Measurements from ENCODE around the gene KIF5A.
A peak's percentile ranks its signal among the peaks of the same experiment; 100 is the strongest.

The KIF5A gene

GRCh38 chr12:57621497-57622292 lies 71.9 kb downstream of the KIF5A start:
- no peak overlapping the region for H3K9ac ChIP-seq (ENCODE audit: low read length)
- peaks cover 16% of the 10 kb centered on the region for H3K4me1 ChIP-seq (ENCODE audit: insufficient read depth, low read length)
- H3K9me3 ChIP-seq (ENCODE audit: low read length) = no peaks in the 10 kb centered on the region
- H3K4me3 ChIP-seq (ENCODE audit: low read depth in 1 of 2, low read length in 2 of 2) = peak overlapping the region; percentile 38 to 62
- no peak overlapping the region for H3K27ac ChIP-seq (ENCODE audit: low read depth, low read length)
- peaks cover 30% of the 10 kb centered on the region for H3K36me3 ChIP-seq (ENCODE audit: insufficient read depth, low read length)
- H3K27me3 ChIP-seq (ENCODE audit: control insufficient read depth in 1 of 2, insufficient read depth in 2 of 2, low read length in 2 of 2) = peaks cover 11 to 29% of the 10 kb centered on the region in 2 donors

DNA sequence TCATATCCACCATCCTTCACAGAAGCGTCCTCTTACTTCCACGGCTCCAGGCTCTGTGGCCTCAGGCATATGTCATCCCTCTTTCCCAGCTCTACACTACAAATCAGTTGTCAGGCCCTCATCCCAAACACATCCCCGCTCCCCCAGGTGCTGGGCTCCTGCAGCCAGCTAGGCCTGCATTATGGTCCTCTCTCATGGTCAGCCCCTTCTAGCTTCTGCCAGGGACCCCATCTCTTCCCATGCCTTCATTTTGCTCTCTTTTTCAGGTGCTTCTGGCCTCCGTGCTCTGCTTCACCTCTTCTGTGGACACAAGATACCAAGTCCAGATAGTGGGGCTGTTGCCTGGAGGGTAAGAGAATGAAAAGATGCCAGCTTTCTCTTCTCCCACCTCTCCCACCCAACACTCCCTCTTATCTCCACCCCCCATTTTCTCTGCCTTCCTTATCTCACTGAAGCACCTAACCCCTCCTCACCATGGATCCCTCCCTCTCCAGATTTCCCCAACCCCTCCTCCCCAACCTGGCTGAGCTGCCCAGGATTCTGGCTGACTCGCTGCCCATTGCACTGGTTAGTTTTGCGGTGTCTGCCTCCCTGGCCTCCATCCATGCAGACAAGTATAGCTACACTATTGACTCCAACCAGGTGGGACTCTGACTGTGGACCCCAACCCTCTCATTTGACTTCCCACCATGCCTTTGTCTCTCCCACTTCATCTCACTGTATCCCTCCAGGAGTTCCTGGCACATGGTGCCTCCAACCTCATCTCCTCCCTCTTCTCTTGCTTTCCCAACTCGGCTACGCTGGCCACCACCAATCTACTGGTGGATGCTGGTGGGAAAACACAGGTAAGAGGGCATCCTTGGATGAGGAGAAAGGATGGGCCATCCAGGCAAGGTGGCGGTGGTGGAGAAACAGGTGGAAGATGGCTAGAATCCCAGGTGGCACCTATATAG lies 72.7 kb downstream of the KIF5A start:
- Histone ChIP-seq H3K4me3 (ENCODE audit: low read depth in 1 of 2, low read length in 2 of 2) (peak overlapping the region in 1 of 2 donors; percentile 62), H3K27me3 (ENCODE audit: control insufficient read depth in 1 of 2, insufficient read depth in 2 of 2, low read length in 2 of 2) (peaks cover 11 to 34% of the 10 kb centered on the region in 2 donors), H3K36me3 (ENCODE audit: insufficient read depth, low read length) (peaks cover 26% of the 10 kb centered on the region), H3K9ac (ENCODE audit: low read length) (no peak overlapping the region), H3K27ac (ENCODE audit: low read depth, low read length) (no peak overlapping the region), H3K9me3 (ENCODE audit: low read length) (no peaks in the 10 kb centered on the region), H3K4me1 (ENCODE audit: insufficient read depth, low read length) (peaks cover 15% of the 10 kb centered on the region)

DNA sequence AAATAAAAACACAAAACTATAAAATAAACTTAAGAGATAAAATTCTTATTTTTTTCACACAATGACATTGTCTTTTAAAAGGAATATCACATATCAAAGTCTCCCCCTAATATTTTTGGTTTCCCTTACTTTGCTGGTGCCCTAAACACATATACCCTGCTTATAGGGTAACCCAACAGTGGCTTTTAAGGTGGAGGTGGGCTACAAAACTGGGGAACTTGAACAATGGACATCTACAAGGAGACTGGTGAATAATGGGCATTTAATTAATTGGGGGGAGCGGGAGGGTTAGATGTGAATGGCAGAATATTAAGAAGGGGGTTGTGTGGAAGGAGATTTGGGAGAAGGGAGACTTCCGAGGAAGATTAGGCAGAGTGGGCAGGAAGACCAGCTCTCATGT lies 73.5 kb downstream of the KIF5A start:
- H3K4me1 ChIP-seq (ENCODE audit: insufficient read depth, low read length) = peaks cover 15% of the 10 kb centered on the region
- H3K27me3 ChIP-seq (ENCODE audit: control insufficient read depth in 1 of 2, insufficient read depth in 2 of 2, low read length in 2 of 2) = peaks cover 11 to 42% of the 10 kb centered on the region in 2 donors
- H3K27ac ChIP-seq (ENCODE audit: low read depth, low read length) = no peak overlapping the region
- no peak overlapping the region for H3K4me3 ChIP-seq (ENCODE audit: low read depth in 1 of 2, low read length in 2 of 2)
- no peak overlapping the region for H3K9ac ChIP-seq (ENCODE audit: low read length)
- H3K9me3 ChIP-seq (ENCODE audit: low read length) = no peaks in the 10 kb centered on the region
- H3K36me3 ChIP-seq (ENCODE audit: insufficient read depth, low read length) = peaks cover 22% of the 10 kb centered on the region

- Histone ChIP-seq H3K9me3 (ENCODE audit: low read length) (no peaks in the 10 kb centered on the region), H3K36me3 (ENCODE audit: insufficient read depth, low read length) (peaks cover 22% of the 10 kb centered on the region), H3K27ac (ENCODE audit: low read depth, low read length) (no peak overlapping the region), H3K27me3 (ENCODE audit: control insufficient read depth in 1 of 2, insufficient read depth in 2 of 2, low read length in 2 of 2) (peaks cover 11 to 48% of the 10 kb centered on the region in 2 donors), H3K9ac (ENCODE audit: low read length) (no peak overlapping the region), H3K4me3 (ENCODE audit: low read depth in 1 of 2, low read length in 2 of 2) (no peak overlapping the region), H3K4me1 (ENCODE audit: insufficient read depth, low read length) (peaks cover 15% of the 10 kb centered on the region)
Measured at GRCh38 chr12:57623811-57624390, 74.1 kb downstream of the KIF5A start.

- Histone ChIP-seq H3K9me3 (ENCODE audit: low read length) (no peaks in the 10 kb centered on the region), H3K9ac (ENCODE audit: low read length) (no peak overlapping the region), H3K27ac (ENCODE audit: low read depth, low read length) (no peak overlapping the region), H3K4me3 (ENCODE audit: low read depth in 1 of 2, low read length in 2 of 2) (no peak overlapping the region), H3K36me3 (ENCODE audit: insufficient read depth, low read length) (peaks cover 22% of the 10 kb centered on the region), H3K27me3 (ENCODE audit: control insufficient read depth in 1 of 2, insufficient read depth in 2 of 2, low read length in 2 of 2) (peaks cover 11 to 49% of the 10 kb centered on the region in 2 donors), H3K4me1 (ENCODE audit: insufficient read depth, low read length) (peaks cover 15% of the 10 kb centered on the region)
Measured at GRCh38 chr12:57624441-57625220, 74.8 kb downstream of the KIF5A start.

DNA sequence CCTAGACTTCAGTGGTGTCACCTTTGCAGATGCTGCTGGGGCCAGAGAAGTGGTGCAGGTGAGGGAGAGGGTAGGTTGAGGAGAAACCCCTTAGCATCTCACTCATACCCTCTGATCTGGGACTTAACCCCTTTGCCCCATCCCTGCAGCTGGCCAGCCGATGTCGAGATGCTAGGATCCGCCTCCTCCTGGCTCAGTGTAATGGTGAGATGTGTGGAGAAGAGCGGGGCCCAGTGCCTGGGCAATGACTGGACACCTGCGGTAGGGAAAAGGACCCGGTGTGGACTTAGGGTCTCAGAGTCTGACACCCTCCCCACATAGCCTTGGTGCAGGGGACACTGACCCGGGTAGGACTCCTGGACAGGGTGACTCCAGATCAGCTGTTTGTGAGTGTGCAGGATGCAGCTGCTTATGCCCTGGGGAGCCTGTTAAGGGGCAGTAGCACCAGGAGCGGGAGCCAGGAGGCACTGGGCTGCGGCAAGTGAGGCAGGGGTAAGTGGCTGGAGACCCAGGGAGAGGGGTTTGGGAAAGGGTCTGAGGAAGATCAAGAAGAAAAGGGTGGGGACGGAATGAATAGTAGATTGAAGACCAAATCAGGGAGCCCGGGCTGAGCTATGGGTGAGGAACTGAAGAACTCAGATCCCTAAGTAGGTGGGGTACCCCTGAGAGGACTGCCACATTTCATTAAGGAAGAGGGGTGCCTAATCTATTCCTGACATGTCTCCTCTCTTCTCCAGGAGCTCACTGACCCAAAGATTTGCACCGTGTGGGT lies 75.6 kb downstream of the KIF5A start:
- Histone ChIP-seq H3K9ac (ENCODE audit: low read length) (no peak overlapping the region), H3K4me3 (ENCODE audit: low read depth in 1 of 2, low read length in 2 of 2) (no peak overlapping the region), H3K27me3 (ENCODE audit: control insufficient read depth in 1 of 2, insufficient read depth in 2 of 2, low read length in 2 of 2) (peaks cover 11 to 46% of the 10 kb centered on the region in 2 donors), H3K27ac (ENCODE audit: low read depth, low read length) (no peak overlapping the region), H3K36me3 (ENCODE audit: insufficient read depth, low read length) (peaks cover 22% of the 10 kb centered on the region), H3K9me3 (ENCODE audit: low read length) (no peaks in the 10 kb centered on the region), H3K4me1 (ENCODE audit: insufficient read depth, low read length) (peaks cover 15% of the 10 kb centered on the region)

- Histone ChIP-seq H3K27ac (ENCODE audit: low read depth, low read length) (no peak overlapping the region), H3K4me3 (ENCODE audit: low read depth in 1 of 2, low read length in 2 of 2) (no peak overlapping the region), H3K9me3 (ENCODE audit: low read length) (no peaks in the 10 kb centered on the region), H3K9ac (ENCODE audit: low read length) (no peak overlapping the region), H3K4me1 (ENCODE audit: insufficient read depth, low read length) (peaks cover 10% of the 10 kb centered on the region), H3K36me3 (ENCODE audit: insufficient read depth, low read length) (peaks cover 22% of the 10 kb centered on the region), H3K27me3 (ENCODE audit: control insufficient read depth in 1 of 2, insufficient read depth in 2 of 2, low read length in 2 of 2) (peaks cover 11 to 48% of the 10 kb centered on the region in 2 donors)
Measured at GRCh38 chr12:57626111-57626920, 76.5 kb downstream of the KIF5A start.

- Histone ChIP-seq H3K36me3 (ENCODE audit: insufficient read depth, low read length) (peaks cover 22% of the 10 kb centered on the region), H3K4me1 (ENCODE audit: insufficient read depth, low read length) (peaks cover 3% of the 10 kb centered on the region), H3K27me3 (ENCODE audit: control insufficient read depth in 1 of 2, insufficient read depth in 2 of 2, low read length in 2 of 2) (peaks cover 11 to 49% of the 10 kb centered on the region in 2 donors), H3K27ac (ENCODE audit: low read depth, low read length) (no peak overlapping the region), H3K9me3 (ENCODE audit: low read length) (no peaks in the 10 kb centered on the region), H3K9ac (ENCODE audit: low read length) (no peak overlapping the region), H3K4me3 (ENCODE audit: low read depth in 1 of 2, low read length in 2 of 2) (no peak overlapping the region)
Measured at GRCh38 chr12:57626921-57627445, 77.1 kb downstream of the KIF5A start.

DNA sequence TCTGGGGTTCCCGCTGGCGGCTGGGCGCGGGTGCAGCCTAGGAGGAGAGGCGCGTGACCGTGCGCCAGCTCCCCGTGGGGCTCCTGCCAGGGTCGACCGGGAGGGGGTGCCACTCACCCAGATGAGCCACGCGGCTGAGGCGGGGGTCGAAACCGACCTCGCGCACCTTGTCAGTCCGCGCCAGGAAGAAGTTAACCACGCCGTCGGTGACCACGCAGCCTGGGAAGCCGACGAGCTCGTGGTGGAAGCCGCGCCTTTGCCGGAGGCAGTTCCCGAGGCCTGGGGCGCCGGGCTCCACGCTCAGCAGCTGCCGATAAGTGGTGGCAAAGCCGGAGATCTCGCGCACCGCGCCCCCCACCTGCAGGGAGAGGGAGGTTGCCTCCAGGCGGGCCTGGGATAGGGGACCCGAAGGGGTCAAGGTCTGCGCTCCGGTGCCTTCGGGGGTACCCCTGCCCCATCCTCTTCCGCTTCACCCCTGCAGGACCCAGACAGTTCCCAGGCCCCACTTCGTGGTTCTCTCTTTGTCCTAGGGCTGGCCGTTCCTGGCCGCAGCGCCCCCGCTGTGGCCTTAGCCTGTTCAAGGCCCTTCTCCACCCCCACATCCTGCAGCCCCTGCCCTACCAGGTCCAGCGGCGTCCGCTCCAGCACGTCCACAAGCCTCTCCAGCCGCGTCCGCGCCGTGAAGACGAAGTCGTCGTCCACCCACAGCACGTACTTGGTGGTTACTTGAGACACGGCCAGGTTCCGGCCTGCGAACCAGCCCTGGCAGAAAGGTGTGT lies 77.8 kb downstream of the KIF5A start:
- Histone ChIP-seq H3K9ac (ENCODE audit: low read length) (no peak overlapping the region), H3K36me3 (ENCODE audit: insufficient read depth, low read length) (peaks cover 22% of the 10 kb centered on the region), H3K27ac (ENCODE audit: low read depth, low read length) (no peak overlapping the region), H3K9me3 (ENCODE audit: low read length) (no peaks in the 10 kb centered on the region), H3K4me1 (ENCODE audit: insufficient read depth, low read length) (no peaks in the 10 kb centered on the region), H3K4me3 (ENCODE audit: low read depth in 1 of 2, low read length in 2 of 2) (no peak overlapping the region), H3K27me3 (ENCODE audit: control insufficient read depth in 1 of 2, insufficient read depth in 2 of 2, low read length in 2 of 2) (peaks cover 4 to 56% of the 10 kb centered on the region in 2 donors)
